Measurements from ENCODE around the gene WWOX.

The WWOX gene

GRCh38 chr16:78155791-78156345 lies 56.4 kb downstream of the WWOX start:
- DNase-seq = no peak
- Histone ChIP-seq H3K9me3 (peaks cover 0 to 3% (median 0%) of the 10 kb centered on the region in 3 donors), H3K36me3 (no peaks in the 10 kb centered on the region), H3K27me3 (no peaks in the 10 kb centered on the region), H3K27ac (no peak overlapping the region), H3K4me3 (no peak overlapping the region), H3K4me1 (no peaks in the 10 kb centered on the region)
- TF ChIP-seq, protein P1, sequence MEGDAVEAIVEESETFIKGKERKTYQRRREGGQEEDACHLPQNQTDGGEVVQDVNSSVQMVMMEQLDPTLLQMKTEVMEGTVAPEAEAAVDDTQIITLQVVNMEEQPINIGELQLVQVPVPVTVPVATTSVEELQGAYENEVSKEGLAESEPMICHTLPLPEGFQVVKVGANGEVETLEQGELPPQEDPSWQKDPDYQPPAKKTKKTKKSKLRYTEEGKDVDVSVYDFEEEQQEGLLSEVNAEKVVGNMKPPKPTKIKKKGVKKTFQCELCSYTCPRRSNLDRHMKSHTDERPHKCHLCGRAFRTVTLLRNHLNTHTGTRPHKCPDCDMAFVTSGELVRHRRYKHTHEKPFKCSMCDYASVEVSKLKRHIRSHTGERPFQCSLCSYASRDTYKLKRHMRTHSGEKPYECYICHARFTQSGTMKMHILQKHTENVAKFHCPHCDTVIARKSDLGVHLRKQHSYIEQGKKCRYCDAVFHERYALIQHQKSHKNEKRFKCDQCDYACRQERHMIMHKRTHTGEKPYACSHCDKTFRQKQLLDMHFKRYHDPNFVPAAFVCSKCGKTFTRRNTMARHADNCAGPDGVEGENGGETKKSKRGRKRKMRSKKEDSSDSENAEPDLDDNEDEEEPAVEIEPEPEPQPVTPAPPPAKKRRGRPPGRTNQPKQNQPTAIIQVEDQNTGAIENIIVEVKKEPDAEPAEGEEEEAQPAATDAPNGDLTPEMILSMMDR (IDR thresholded peaks at IDR 0.05) = no peak
- intact Hi-C loops (cut with DNase I; ENCODE audit: low total_unique reads) = no loop called here

DNA sequence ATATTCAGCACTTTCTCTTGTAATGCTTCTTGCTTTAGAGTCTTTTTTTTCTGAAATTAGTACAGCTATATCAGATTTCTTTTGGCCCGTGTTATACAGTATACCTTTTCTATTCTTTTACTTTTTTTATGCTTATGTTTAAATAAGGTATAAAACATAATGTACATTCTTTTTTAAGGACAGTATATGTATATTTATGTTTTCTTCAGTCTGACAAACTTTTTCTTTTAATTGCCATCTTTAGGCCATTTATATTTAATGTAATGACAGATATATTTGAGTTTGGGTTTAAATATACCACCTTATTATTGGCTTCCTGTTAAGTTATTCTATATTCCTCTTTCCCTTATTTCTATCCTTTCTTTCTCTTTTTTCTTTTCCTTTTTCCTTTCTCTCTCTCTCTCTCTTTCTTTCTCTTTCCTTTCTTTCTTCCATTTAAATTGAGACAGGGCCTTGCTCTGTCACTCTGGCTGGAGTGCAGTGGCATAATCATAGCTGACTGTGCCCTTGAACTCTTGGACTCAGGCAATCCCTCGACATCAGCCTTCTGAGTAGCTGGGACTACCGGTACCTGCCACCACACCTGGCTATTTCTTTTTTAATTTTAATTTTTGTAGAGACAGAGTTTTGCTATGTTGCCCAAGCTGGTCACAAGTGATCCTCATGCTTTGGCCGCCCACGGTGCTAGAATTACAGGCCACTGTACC lies 61.7 kb downstream of the WWOX start:
- DNase-seq = no peak
- H3K27ac ChIP-seq = no peak overlapping the region
- no peak overlapping the region for H3K4me3 ChIP-seq
- H3K27me3 ChIP-seq = no peaks in the 10 kb centered on the region
- H3K9me3 ChIP-seq = peaks cover 0 to 3% (median 0%) of the 10 kb centered on the region in 3 donors
- intact Hi-C loops (cut with DNase I; ENCODE audit: low total_unique reads) = no loop called here
- TF ChIP-seq, protein P1 (IDR thresholded peaks at IDR 0.05) = no peak
- no peaks in the 10 kb centered on the region for H3K36me3 ChIP-seq
- H3K4me1 ChIP-seq = no peaks in the 10 kb centered on the region

DNA sequence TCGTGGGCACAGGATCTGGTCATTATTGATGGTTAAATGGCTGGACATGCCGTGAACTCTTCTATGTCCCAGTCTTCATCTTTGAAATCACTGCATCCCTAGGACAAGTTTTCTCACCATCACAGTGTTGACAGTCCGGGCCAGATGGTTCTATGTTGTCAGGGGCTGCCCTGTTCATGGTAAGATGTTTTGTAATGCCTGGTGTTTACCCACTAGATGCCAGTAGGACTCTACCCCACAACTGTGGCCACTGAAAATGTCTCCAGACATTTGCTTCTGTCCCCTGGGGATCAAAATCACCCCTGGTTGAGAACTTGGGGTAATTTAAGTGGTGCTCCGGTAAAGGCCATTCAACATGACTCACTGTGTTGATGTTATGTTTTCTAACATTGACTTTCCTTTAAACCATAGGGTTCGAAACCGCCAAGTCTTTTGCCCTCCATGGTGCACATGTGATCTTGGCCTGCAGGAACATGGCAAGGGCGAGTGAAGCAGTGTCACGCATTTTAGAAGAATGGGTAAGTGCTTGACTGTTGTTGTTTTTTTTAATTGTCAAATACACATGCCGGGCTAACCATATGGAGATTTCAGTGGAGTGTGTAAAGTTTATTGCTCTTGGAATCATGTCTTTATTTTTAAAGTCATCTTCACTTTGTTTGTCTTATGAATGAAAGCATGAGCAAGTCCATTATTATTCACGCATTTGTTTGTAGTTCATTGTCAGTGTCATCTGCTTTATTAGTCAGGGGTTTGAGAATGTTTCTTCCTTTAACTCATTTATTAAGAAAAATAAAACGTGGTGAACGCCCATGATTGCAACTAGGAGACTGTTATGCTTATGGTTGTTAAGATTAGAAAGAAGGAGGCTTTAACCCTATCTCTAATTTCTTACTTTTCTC lies 64.6 kb downstream of the WWOX start:
- TF ChIP-seq, protein P1 (IDR thresholded peaks at IDR 0.05) = no peak
- Histone ChIP-seq H3K36me3 (no peaks in the 10 kb centered on the region), H3K4me1 (no peaks in the 10 kb centered on the region), H3K27me3 (no peaks in the 10 kb centered on the region), H3K9me3 (peaks cover 0 to 3% (median 0%) of the 10 kb centered on the region in 3 donors), H3K4me3 (no peak overlapping the region), H3K27ac (no peak overlapping the region)
- intact Hi-C loops (cut with DNase I; ENCODE audit: low total_unique reads) = no loop called here
- no peak for DNase-seq

DNA sequence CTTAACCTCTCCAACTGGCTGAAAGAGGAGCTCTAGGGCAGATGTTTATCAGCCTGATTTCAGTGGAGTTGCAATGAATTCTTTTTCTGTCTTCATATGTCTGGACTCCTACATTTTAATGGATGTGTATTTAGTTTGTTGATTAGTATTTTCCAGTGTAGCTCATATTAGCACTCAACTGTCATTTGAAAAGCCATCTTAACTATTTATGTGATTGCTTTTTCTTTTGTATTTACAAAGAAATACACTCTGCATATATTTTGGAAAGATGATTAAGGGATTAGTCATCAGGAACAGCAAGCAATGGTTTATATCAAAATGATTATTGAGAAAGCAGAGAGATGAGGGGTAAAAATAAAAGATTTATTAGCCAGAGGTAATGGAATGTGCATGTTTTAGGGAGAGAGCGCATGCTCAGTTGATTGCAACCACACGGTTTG lies 71.1 kb downstream of the WWOX start:
- peaks cover 0 to 4% (median 0%) of the 10 kb centered on the region in 3 donors for H3K9me3 ChIP-seq
- H3K27me3 ChIP-seq = no peaks in the 10 kb centered on the region
- TF ChIP-seq, protein P1 (IDR thresholded peaks at IDR 0.05) = no peak
- intact Hi-C loops (cut with DNase I; ENCODE audit: low total_unique reads) = no loop called here
- H3K27ac ChIP-seq = no peak overlapping the region
- H3K36me3 ChIP-seq = no peaks in the 10 kb centered on the region
- no peak overlapping the region for H3K4me3 ChIP-seq
- H3K4me1 ChIP-seq = no peaks in the 10 kb centered on the region
- DNase-seq = no peak

DNA sequence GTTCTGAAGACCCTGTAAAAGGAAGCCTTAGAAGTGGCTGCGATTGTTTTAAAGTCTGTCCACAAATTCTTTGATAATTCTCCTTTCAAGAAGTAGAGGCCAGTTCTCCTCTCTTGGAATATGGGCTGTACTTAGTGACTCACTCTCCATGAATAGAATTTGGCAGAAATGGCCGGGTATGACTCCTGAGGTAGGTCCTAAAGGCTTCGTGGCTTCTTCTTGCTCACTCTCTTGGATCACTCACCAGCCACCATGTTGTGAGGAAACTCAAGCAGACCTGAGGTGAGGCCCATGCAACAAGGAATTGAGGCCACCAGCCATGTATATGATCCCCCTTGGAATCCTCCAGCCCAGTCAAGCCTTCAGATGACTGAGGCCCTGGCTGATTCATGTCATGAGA lies 75.8 kb downstream of the WWOX start:
- no peak overlapping the region for H3K4me3 ChIP-seq
- no peak for DNase-seq
- no peak overlapping the region for H3K27ac ChIP-seq
- intact Hi-C loops (cut with DNase I; ENCODE audit: low total_unique reads) = no loop called here
- no peaks in the 10 kb centered on the region for H3K27me3 ChIP-seq
- peaks cover 0 to 4% (median 0%) of the 10 kb centered on the region in 3 donors for H3K9me3 ChIP-seq
- TF ChIP-seq, protein P1 (IDR thresholded peaks at IDR 0.05) = no peak
- no peaks in the 10 kb centered on the region for H3K36me3 ChIP-seq
- H3K4me1 ChIP-seq = no peaks in the 10 kb centered on the region

All from tibial artery (tissue), 4 donors.